Natural killer cell (primary cell): ENCODE measurements around the gene RGS9. TPM values are rescaled to one million over a fixed set of nuclear protein-coding genes. Genes with fewer than 3 reads are reported as not detected.

Source experiments
- ATAC-seq, 3 donors: fragments of 150-1000 bp in 2 of 3; fragments of 200-7000 bp in 1 of 3; cut with Tn5 transposase; 1 replicate in 1 of 3; 2 replicates in 2 of 3; pipeline ENCODE4 v1.10.0; 2021; ENCODE audit warnings: mild to moderate bottlenecking in 2 of 3, moderate library complexity in 2 of 3
- DNase-seq, 2 donors: peaks; one replicate each; pipeline versions ENCODE4 v3.0.0 to v3.0.0-alpha.2; 2013 to 2021; ENCODE audit warnings: mixed read lengths in 1 of 2
- H3K27ac ChIP-seq: one replicate; pipeline ENCODE4 v1.5.1; 2013; ENCODE audit warnings: mild to moderate bottlenecking, low read length
- H3K27me3 ChIP-seq: one replicate; pipeline ENCODE4 v1.6.1; 2013; ENCODE audit warnings: low read length; ENCODE audit not compliant: control insufficient read depth, insufficient read depth
- H3K36me3 ChIP-seq: one replicate; pipeline ENCODE4 v1.6.1; 2013; ENCODE audit warnings: low read length; ENCODE audit not compliant: control insufficient read depth, insufficient read depth
- H3K4me1 ChIP-seq: one replicate; pipeline ENCODE4 v1.6.1; 2013; ENCODE audit warnings: low read length; ENCODE audit not compliant: control insufficient read depth, insufficient read depth
- H3K4me3 ChIP-seq: one replicate; pipeline ENCODE4 v1.5.1; 2013; ENCODE audit warnings: low read length
- H3K9me3 ChIP-seq: one replicate; pipeline ENCODE4 v1.6.1; 2013; ENCODE audit warnings: low read length; ENCODE audit not compliant: control insufficient read depth, insufficient read depth
- H3K27ac Mint-ChIP-seq, 2 donors: one replicate each; pipeline ENCODE4 v1.8.0; 2022; ENCODE audit warnings: mild to moderate bottlenecking in 2 of 2, mixed read lengths in 2 of 2, moderate library complexity in 1 of 2
- H3K27me3 Mint-ChIP-seq, 2 donors: one replicate each; pipeline ENCODE4 v1.8.0; 2022; ENCODE audit warnings: low read depth in 2 of 2, mixed read lengths in 2 of 2
- H3K36me3 Mint-ChIP-seq: one replicate; pipeline ENCODE4 v1.8.0; 2022; ENCODE audit warnings: mixed read lengths
- H3K4me1 Mint-ChIP-seq, 2 donors: one replicate each; pipeline ENCODE4 v1.8.0; 2022; ENCODE audit warnings: mixed read lengths in 2 of 2
- H3K4me3 Mint-ChIP-seq: one replicate; pipeline ENCODE4 v1.8.0; 2022; ENCODE audit warnings: mild to moderate bottlenecking, moderate library complexity, mixed read lengths
- H3K9me3 Mint-ChIP-seq, 2 donors: one replicate each; pipeline ENCODE4 v1.8.0; 2022; ENCODE audit warnings: mixed read lengths in 2 of 2
- CTCF ChIP-seq: fragments of 200-600 bp; IDR thresholded peaks from one replicate; pipeline ENCODE4 v1.8.0; 2022; ENCODE audit warnings: antibody characterized with exemption
- WGBS: methylation state at CpG from one replicate; pipeline ENCODE4 v1.1.7; 2013; ENCODE audit warnings: missing lambda C conversion rate; ENCODE audit not compliant: insufficient coverage; 5-methylcytosine and 5-hydroxymethylcytosine counted together
- intact Hi-C: fragments of 100-400 bp; cut with micrococcal nuclease; formaldehyde crosslinking; loops from one replicate; pipeline ENCODE4 v1.14.2; 2022
- total RNA-seq, 4 donors: library from RNA; stranded (reverse); fragments of 120-200 nt in 1 of 4; gene quantifications; one replicate each; pipeline versions ENCODE4 v1.2.3 to v1.2.4, GENCODE V29; 2013 to 2022

The RGS9 gene
- total RNA-seq, 3 donors from 2014 or later (not counting 1 experiment from before 2014, with no cell fraction given): 25.0 to 47.3 (median 37.2) TPM

- H3K27ac ChIP-seq: no peak overlapping the region
- intact Hi-C loops: no loop called here
- H3K27me3 ChIP-seq: no peaks in the 10 kb centered on the region
- H3K4me1 Mint-ChIP-seq: peaks cover 11 to 17% of the 10 kb centered on the region in 2 donors
- H3K36me3 ChIP-seq: peaks cover 7% of the 10 kb centered on the region
- H3K4me3 Mint-ChIP-seq: no peak overlapping the region
- H3K36me3 Mint-ChIP-seq: no peaks in the 10 kb centered on the region
- H3K27ac Mint-ChIP-seq: peak overlapping the region; percentile 25 to 33
- H3K4me3 ChIP-seq: no peak overlapping the region
- H3K9me3 Mint-ChIP-seq: no peaks in the 10 kb centered on the region
- DNase-seq (no peak), ATAC-seq (peak; percentile 53 to 86 (median 63))
- no peaks in the 10 kb centered on the region for H3K27me3 Mint-ChIP-seq
- WGBS: 53% methylated on average over 4 of the region's 4 CpGs
- TF ChIP-seq CTCF: no peak
- peaks cover 3% of the 10 kb centered on the region for H3K4me1 ChIP-seq
- H3K9me3 ChIP-seq: no peaks in the 10 kb centered on the region
Measured at GRCh38 chr17:65154770-65155589, 17.8 kb downstream of the RGS9 start.

- no peaks in the 10 kb centered on the region for H3K27me3 ChIP-seq
- Mint-ChIP-seq H3K27ac (peak overlapping the region; percentile 25 to 33), H3K4me3 (no peak overlapping the region), H3K9me3 (no peaks in the 10 kb centered on the region), H3K36me3 (no peaks in the 10 kb centered on the region), H3K4me1 (peaks cover 11 to 17% of the 10 kb centered on the region in 2 donors), H3K27me3 (no peaks in the 10 kb centered on the region)
- 52% methylated on average over 1 of the region's 2 CpGs for WGBS
- H3K4me1 ChIP-seq: peaks cover 3% of the 10 kb centered on the region
- H3K9me3 ChIP-seq: no peaks in the 10 kb centered on the region
- peaks cover 7% of the 10 kb centered on the region for H3K36me3 ChIP-seq
- no peak for DNase-seq
- intact Hi-C loops: no loop called here
- peak in 1 of 3 donors; percentile 26 for ATAC-seq
- H3K4me3 ChIP-seq: no peak overlapping the region
- H3K27ac ChIP-seq: no peak overlapping the region
- no peak for TF ChIP-seq CTCF
Measured at GRCh38 chr17:65155622-65156021, 18.5 kb downstream of the RGS9 start.

GRCh38 chr17:65156185-65156834 lies 19.1 kb downstream of the RGS9 start:
- Mint-ChIP-seq H3K27ac (no peak overlapping the region), H3K27me3 (no peaks in the 10 kb centered on the region), H3K4me1 (peaks cover 11 to 17% of the 10 kb centered on the region in 2 donors), H3K4me3 (no peak overlapping the region), H3K9me3 (no peaks in the 10 kb centered on the region), H3K36me3 (no peaks in the 10 kb centered on the region)
- TF ChIP-seq CTCF: no peak
- H3K36me3 ChIP-seq: peaks cover 7% of the 10 kb centered on the region
- peaks cover 3% of the 10 kb centered on the region for H3K4me1 ChIP-seq
- no peak overlapping the region for H3K27ac ChIP-seq
- DNase-seq (no peak), ATAC-seq (no peak)
- no peaks in the 10 kb centered on the region for H3K9me3 ChIP-seq
- H3K4me3 ChIP-seq: no peak overlapping the region
- H3K27me3 ChIP-seq: no peaks in the 10 kb centered on the region
- WGBS: 93% methylated on average over 21 of the region's 21 CpGs
- intact Hi-C loops: no loop called here
